ENCODE results near the gene YDJC. TPM values are rescaled to one million over a fixed set of nuclear protein-coding genes. Genes with fewer than 3 reads are reported as not detected.

The YDJC gene
- total and polyA plus RNA-seq, 8 donors, result 8.1 to 75.3 (median 38.1) TPM

GRCh38 chr22:21634081-21634480, 4.3 kb upstream of the YDJC start:
- 94 to 98% (median 96%) methylated on average over 12 to 16 of the region's 16 CpGs for WGBS, 5 donors
- Histone ChIP-seq H3K4me3 (no peak overlapping the region), H3K36me3 (no peaks in the 10 kb centered on the region), H3K9me3 (no peaks in the 10 kb centered on the region), H3K27me3 (no peaks in the 10 kb centered on the region), H3K4me1 (peaks cover 7 to 10% (median 8%) of the 10 kb centered on the region in 4 donors), H3K27ac (no peak overlapping the region)
- TF ChIP-seq POLR2A (IDR thresholded peaks at IDR 0.05) (no peak), CTCF (IDR thresholded peaks at IDR 0.05) (no peak), EP300 (IDR thresholded peaks at IDR 0.05) (no peak), POLR2AphosphoS5 (IDR thresholded peaks at IDR 0.05) (no peak)
- DNase-seq, result no peak
- intact Hi-C loops (cut with DNase I; ENCODE audit: low total_unique reads), result no loop called here

- no peaks in the 10 kb centered on the region for H3K9me3 ChIP-seq
- DNase-seq, result no peak
- no peak overlapping the region for H3K27ac ChIP-seq
- TF ChIP-seq EP300 (IDR thresholded peaks at IDR 0.05), result no peak
- TF ChIP-seq POLR2AphosphoS5 (IDR thresholded peaks at IDR 0.05), result no peak
- TF ChIP-seq CTCF (IDR thresholded peaks at IDR 0.05), result no peak
- no peak for TF ChIP-seq POLR2A (IDR thresholded peaks at IDR 0.05)
- H3K36me3 ChIP-seq, result peaks cover 0 to 3% (median 1%) of the 10 kb centered on the region in 4 donors
- WGBS, 5 donors, result 90 to 97% (median 92%) methylated on average over 4 of the region's 4 CpGs
- intact Hi-C loops (cut with DNase I; ENCODE audit: low total_unique reads), result no loop called here
- H3K4me3 ChIP-seq, result no peak overlapping the region
- peaks cover 13 to 16% (median 14%) of the 10 kb centered on the region in 4 donors for H3K4me1 ChIP-seq
- no peaks in the 10 kb centered on the region for H3K27me3 ChIP-seq
Measured at GRCh38 chr22:21633481-21633880, 3.7 kb upstream of the YDJC start.

GRCh38 chr22:21632931-21633330, 3.1 kb upstream of the YDJC start:
- Histone ChIP-seq H3K27me3 (no peaks in the 10 kb centered on the region), H3K4me3 (no peak overlapping the region), H3K4me1 (peaks cover 18 to 19% (median 18%) of the 10 kb centered on the region in 4 donors), H3K9me3 (no peaks in the 10 kb centered on the region), H3K36me3 (peaks cover 0 to 9% (median 6%) of the 10 kb centered on the region in 4 donors), H3K27ac (no peak overlapping the region)
- no peak for DNase-seq
- TF ChIP-seq POLR2A (IDR thresholded peaks at IDR 0.05), result no peak
- no peak for TF ChIP-seq EP300 (IDR thresholded peaks at IDR 0.05)
- no peak for TF ChIP-seq CTCF (IDR thresholded peaks at IDR 0.05)
- no peak for TF ChIP-seq POLR2AphosphoS5 (IDR thresholded peaks at IDR 0.05)
- 83 to 97% (median 97%) methylated on average over 16 to 18 of the region's 18 CpGs for WGBS, 5 donors
- intact Hi-C loops (cut with DNase I; ENCODE audit: low total_unique reads), result no loop called here

GRCh38 chr22:21632237-21632895, 2.5 kb upstream of the YDJC start, which contains the start of gene CCDC116:
CCDC116 (plus strand) TSS chr22:21632760; CDS start chr22:21633182, 422 bp downstream.
- TF ChIP-seq CTCF (IDR thresholded peaks at IDR 0.05) (no peak), POLR2AphosphoS5 (IDR thresholded peaks at IDR 0.05) (no peak), EP300 (IDR thresholded peaks at IDR 0.05) (no peak), POLR2A (IDR thresholded peaks at IDR 0.05) (no peak)
- Histone ChIP-seq H3K4me1 (peaks cover 18 to 24% (median 20%) of the 10 kb centered on the region in 4 donors), H3K36me3 (peaks cover 5 to 12% (median 10%) of the 10 kb centered on the region in 4 donors), H3K27ac (no peak within 1 kb of the TSS), H3K9me3 (no peaks in the 10 kb centered on the region), H3K27me3 (no peaks in the 10 kb centered on the region), H3K4me3 (no peak within 1 kb of the TSS)
- WGBS, 5 donors, result 66 to 90% (median 81%) methylated on average over 23 to 27 of the region's 27 CpGs
- peak; percentile 33 to 42 for DNase-seq
- intact Hi-C loops (cut with DNase I; ENCODE audit: low total_unique reads), result no loop called here
